Measurements from ENCODE around the gene DOK4.

Gene DOK4

DNA sequence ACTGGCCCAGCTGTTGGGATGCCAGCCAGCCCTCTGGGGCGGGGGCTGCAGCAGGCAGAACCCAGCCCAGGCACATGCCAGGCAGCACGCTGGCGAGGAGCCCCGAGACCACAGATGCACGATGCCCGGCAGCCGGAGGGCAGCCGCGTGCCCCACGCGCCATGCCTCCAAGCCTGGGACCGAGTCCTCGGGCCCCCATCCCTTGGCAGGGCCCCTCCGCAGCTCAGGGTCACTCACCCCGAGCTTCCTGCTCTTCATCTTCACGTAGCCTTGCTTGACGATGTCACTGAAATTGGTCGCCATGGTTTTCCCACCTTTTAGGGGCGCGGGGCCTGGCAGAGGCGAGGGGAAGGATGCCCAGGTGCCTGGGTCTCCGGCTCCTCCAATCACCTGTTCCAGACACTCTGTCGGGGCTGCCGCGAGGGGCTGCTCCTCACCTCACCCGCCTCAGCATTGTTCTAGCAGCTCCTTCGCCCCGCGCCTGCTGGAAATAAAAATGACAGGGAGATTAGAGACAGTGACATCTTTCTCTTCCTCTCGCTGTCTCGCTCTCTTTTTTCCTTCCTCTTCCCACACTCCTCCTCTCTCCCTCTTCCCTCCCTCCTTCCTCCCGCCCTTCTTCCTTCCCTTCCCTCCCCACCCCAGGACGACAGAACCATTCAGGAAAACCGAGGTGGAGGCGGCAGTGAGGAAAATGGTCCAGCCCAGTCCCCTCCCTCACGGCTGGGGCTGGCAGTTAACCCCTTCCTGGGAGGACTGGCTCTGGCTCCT, 6.9 kb downstream of the DOK4 start:
- in situ Hi-C loops (cut with HindIII; ENCODE audit: low sequenced_read_pairs) = no loop called here
- TF ChIP-seq, protein P1, sequence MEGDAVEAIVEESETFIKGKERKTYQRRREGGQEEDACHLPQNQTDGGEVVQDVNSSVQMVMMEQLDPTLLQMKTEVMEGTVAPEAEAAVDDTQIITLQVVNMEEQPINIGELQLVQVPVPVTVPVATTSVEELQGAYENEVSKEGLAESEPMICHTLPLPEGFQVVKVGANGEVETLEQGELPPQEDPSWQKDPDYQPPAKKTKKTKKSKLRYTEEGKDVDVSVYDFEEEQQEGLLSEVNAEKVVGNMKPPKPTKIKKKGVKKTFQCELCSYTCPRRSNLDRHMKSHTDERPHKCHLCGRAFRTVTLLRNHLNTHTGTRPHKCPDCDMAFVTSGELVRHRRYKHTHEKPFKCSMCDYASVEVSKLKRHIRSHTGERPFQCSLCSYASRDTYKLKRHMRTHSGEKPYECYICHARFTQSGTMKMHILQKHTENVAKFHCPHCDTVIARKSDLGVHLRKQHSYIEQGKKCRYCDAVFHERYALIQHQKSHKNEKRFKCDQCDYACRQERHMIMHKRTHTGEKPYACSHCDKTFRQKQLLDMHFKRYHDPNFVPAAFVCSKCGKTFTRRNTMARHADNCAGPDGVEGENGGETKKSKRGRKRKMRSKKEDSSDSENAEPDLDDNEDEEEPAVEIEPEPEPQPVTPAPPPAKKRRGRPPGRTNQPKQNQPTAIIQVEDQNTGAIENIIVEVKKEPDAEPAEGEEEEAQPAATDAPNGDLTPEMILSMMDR (IDR thresholded peaks at IDR 0.05; ENCODE audit: low read depth, low read length, missing control alignments) = no peak
- no peak for DNase-seq (ENCODE audit: low read depth)
- peak overlapping the region; percentile 46 for H3K4me3 ChIP-seq (ENCODE audit: low read depth, low read length)

GRCh38 chr16:57478396-57479204, 7.7 kb downstream of the DOK4 start:
- peak overlapping the region; percentile 46 for H3K4me3 ChIP-seq (ENCODE audit: low read depth, low read length)
- in situ Hi-C loops (cut with HindIII; ENCODE audit: low sequenced_read_pairs) = no loop called here
- DNase-seq (ENCODE audit: low read depth) = no peak
- TF ChIP-seq, protein P1 (IDR thresholded peaks at IDR 0.05; ENCODE audit: low read depth, low read length, missing control alignments) = no peak

GRCh38 chr16:57477531-57478202, 8.6 kb downstream of the DOK4 start:
- TF ChIP-seq, protein P1 (IDR thresholded peaks at IDR 0.05; ENCODE audit: low read depth, low read length, missing control alignments) = no peak
- no peak overlapping the region for H3K4me3 ChIP-seq (ENCODE audit: low read depth, low read length)
- in situ Hi-C loops (cut with HindIII; ENCODE audit: low sequenced_read_pairs) = no loop called here
- DNase-seq (ENCODE audit: low read depth) = no peak

- no peak overlapping the region for H3K4me3 ChIP-seq (ENCODE audit: low read depth, low read length)
- TF ChIP-seq, protein P1 (IDR thresholded peaks at IDR 0.05; ENCODE audit: low read depth, low read length, missing control alignments) = no peak
- DNase-seq (ENCODE audit: low read depth) = peak; percentile 27
- in situ Hi-C loops (cut with HindIII; ENCODE audit: low sequenced_read_pairs) = no loop called here
These were observed 9.5 kb downstream of the DOK4 start for GRCh38 chr16:57476546-57477410.

- TF ChIP-seq, protein P1 (IDR thresholded peaks at IDR 0.05; ENCODE audit: low read depth, low read length, missing control alignments) = peak; percentile 78
- no peak overlapping the region for H3K4me3 ChIP-seq (ENCODE audit: low read depth, low read length)
- DNase-seq (ENCODE audit: low read depth) = no peak
- in situ Hi-C loops (cut with HindIII; ENCODE audit: low sequenced_read_pairs) = no loop called here
These were observed 10.5 kb downstream of the DOK4 start for GRCh38 chr16:57475711-57476339.
